ENCODE results near the gene SPTBN1. TPM values are rescaled to one million over a fixed set of nuclear protein-coding genes. Genes with fewer than 3 reads are reported as not detected.

The SPTBN1 gene
- total and polyA plus RNA-seq, 2 of the 13 experiments (the other 11 are each of a cell fraction or from before 2014, with no cell fraction given): 123 to 299 TPM

DNA sequence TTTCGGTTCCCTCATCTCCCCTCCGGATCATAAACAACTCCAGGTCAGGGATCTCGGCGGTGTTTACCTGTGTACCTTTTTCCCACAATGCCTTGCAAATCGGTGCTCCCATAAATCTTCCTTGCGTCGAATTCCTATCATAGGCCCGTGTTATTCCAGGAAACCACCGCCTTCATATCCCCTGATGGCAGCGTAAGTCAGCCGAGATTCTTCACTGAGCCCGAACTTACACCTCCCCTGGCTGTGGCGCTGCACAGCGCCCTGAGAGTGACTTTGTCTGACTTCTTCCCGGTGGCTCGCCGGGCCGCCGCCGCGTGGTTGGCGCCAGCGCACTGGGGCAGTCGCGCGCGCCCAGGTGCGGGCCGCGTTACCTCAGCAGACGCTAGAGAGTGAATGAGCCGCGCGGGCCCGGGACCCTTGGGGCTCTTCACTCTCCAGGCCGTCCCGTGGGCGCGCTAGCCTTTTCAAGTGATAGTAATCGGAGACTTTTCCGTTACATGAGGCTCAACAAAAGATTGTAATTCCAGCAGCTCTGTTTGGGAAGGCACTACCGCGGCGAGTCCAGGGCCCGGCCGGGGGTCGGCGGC is 101.6 kb downstream of the SPTBN1 start (continued):
- TF ChIP-seq, protein P1, sequence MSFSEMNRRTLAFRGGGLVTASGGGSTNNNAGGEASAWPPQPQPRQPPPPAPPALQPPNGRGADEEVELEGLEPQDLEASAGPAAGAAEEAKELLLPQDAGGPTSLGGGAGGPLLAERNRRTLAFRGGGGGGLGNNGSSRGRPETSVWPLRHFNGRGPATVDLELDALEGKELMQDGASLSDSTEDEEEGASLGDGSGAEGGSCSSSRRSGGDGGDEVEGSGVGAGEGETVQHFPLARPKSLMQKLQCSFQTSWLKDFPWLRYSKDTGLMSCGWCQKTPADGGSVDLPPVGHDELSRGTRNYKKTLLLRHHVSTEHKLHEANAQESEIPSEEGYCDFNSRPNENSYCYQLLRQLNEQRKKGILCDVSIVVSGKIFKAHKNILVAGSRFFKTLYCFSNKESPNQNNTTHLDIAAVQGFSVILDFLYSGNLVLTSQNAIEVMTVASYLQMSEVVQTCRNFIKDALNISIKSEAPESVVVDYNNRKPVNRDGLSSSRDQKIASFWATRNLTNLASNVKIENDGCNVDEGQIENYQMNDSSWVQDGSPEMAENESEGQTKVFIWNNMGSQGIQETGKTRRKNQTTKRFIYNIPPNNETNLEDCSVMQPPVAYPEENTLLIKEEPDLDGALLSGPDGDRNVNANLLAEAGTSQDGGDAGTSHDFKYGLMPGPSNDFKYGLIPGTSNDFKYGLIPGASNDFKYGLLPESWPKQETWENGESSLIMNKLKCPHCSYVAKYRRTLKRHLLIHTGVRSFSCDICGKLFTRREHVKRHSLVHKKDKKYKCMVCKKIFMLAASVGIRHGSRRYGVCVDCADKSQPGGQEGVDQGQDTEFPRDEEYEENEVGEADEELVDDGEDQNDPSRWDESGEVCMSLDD (CRISPR knock-in tag; IDR thresholded peaks at IDR 0.05; ENCODE audit: borderline replicate concordance): no peak
- TF ChIP-seq THYN1 (CRISPR knock-in tag; IDR thresholded peaks at IDR 0.05; ENCODE audit: borderline replicate concordance, low read depth) (no peak), PCBP2 (optimal IDR thresholded peaks at IDR 0.05; ENCODE audit: low read depth, low read length, poor library complexity, severe bottlenecking) (no peak), ZNF780A (CRISPR knock-in tag; IDR thresholded peaks at IDR 0.05) (no peak; the same call in 1 of the 2 replicates), MAF1 (CRISPR knock-in tag; IDR thresholded peaks at IDR 0.05; ENCODE audit: borderline replicate concordance) (no peak), SP140L (CRISPR knock-in tag; IDR thresholded peaks at IDR 0.05; ENCODE audit: borderline replicate concordance) (0 out of 2 replicates have a peak, but pooled peaks have one; percentile 10), RBAK (CRISPR knock-in tag; IDR thresholded peaks at IDR 0.05) (no peak), ZNF83 (CRISPR knock-in tag; IDR thresholded peaks at IDR 0.05; ENCODE audit: borderline replicate concordance) (0 out of 2 replicates have a peak, but pooled peaks have one; percentile 34), EZH2 (conservative IDR thresholded peaks at IDR 0.05; ENCODE audit: low read depth, low read length) (no peak), ZNF17 (CRISPR knock-in tag; IDR thresholded peaks at IDR 0.05) (no peak), ELF1 (CRISPR knock-in tag; IDR thresholded peaks at IDR 0.05) (0 out of 2 replicates have a peak, but pooled peaks have one; percentile 24)
- TF ChIP-seq, protein P2, sequence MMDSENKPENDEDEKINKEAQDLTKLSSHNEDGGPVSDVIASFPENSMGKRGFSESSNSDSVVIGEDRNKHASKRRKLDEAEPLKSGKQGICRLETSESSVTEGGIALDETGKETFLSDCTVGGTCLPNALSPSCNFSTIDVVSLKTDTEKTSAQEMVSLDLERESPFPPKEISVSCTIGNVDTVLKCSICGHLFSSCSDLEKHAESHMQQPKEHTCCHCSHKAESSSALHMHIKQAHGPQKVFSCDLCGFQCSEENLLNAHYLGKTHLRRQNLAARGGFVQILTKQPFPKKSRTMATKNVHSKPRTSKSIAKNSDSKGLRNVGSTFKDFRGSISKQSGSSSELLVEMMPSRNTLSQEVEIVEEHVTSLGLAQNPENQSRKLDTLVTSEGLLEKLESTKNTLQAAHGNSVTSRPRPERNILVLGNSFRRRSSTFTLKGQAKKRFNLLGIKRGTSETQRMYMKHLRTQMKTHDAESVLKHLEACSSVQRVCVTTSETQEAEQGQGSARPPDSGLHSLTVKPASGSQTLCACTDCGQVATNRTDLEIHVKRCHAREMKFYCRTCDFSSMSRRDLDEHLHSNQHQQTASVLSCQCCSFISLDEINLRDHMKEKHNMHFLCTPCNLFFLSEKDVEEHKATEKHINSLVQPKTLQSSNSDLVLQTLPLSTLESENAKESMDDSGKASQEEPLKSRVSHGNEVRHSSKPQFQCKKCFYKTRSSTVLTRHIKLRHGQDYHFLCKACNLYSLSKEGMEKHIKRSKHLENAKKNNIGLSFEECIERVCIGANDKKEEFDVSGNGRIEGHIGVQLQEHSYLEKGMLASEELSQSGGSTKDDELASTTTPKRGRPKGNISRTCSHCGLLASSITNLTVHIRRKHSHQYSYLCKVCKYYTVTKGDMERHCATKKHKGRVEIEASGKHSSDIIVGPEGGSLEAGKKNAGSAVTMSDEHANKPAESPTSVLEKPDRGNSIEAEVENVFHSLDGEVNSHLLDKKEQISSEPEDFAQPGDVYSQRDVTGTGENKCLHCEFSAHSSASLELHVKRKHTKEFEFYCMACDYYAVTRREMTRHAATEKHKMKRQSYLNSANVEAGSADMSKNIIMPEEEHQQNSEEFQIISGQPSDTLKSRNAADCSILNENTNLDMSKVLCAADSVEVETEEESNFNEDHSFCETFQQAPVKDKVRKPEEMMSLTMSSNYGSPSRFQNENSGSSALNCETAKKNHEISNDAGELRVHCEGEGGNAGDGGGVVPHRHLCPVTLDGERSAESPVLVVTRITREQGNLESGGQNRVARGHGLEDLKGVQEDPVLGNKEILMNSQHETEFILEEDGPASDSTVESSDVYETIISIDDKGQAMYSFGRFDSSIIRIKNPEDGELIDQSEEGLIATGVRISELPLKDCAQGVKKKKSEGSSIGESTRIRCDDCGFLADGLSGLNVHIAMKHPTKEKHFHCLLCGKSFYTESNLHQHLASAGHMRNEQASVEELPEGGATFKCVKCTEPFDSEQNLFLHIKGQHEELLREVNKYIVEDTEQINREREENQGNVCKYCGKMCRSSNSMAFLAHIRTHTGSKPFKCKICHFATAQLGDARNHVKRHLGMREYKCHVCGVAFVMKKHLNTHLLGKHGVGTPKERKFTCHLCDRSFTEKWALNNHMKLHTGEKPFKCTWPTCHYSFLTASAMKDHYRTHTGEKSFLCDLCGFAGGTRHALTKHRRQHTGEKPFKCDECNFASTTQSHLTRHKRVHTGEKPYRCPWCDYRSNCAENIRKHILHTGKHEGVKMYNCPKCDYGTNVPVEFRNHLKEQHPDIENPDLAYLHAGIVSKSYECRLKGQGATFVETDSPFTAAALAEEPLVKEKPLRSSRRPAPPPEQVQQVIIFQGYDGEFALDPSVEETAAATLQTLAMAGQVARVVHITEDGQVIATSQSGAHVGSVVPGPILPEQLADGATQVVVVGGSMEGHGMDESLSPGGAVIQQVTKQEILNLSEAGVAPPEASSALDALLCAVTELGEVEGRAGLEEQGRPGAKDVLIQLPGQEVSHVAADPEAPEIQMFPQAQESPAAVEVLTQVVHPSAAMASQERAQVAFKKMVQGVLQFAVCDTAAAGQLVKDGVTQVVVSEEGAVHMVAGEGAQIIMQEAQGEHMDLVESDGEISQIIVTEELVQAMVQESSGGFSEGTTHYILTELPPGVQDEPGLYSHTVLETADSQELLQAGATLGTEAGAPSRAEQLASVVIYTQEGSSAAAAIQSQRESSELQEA (CRISPR knock-in tag; IDR thresholded peaks at IDR 0.05; ENCODE audit: not compliant biosample characterization): no peak
- TF ChIP-seq, protein P3, sequence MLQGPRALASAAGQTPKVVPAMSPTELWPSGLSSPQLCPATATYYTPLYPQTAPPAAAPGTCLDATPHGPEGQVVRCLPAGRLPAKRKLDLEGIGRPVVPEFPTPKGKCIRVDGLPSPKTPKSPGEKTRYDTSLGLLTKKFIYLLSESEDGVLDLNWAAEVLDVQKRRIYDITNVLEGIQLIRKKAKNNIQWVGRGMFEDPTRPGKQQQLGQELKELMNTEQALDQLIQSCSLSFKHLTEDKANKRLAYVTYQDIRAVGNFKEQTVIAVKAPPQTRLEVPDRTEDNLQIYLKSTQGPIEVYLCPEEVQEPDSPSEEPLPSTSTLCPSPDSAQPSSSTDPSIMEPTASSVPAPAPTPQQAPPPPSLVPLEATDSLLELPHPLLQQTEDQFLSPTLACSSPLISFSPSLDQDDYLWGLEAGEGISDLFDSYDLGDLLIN (CRISPR knock-in tag; IDR thresholded peaks at IDR 0.05; ENCODE audit: borderline replicate concordance): peak; percentile 60; the same call in 1 of the 2 replicates
- TF ChIP-seq, protein P4, sequence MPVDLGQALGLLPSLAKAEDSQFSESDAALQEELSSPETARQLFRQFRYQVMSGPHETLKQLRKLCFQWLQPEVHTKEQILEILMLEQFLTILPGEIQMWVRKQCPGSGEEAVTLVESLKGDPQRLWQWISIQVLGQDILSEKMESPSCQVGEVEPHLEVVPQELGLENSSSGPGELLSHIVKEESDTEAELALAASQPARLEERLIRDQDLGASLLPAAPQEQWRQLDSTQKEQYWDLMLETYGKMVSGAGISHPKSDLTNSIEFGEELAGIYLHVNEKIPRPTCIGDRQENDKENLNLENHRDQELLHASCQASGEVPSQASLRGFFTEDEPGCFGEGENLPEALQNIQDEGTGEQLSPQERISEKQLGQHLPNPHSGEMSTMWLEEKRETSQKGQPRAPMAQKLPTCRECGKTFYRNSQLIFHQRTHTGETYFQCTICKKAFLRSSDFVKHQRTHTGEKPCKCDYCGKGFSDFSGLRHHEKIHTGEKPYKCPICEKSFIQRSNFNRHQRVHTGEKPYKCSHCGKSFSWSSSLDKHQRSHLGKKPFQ (CRISPR knock-in tag; IDR thresholded peaks at IDR 0.05; ENCODE audit: insufficient replicate concordance): peak; percentile 25
